Measurements from ENCODE around the gene ARSK. TPM values are rescaled to one million over a fixed set of nuclear protein-coding genes. Genes with fewer than 3 reads are reported as not detected.
"Not testable (repeated sequence)": the region's sequence is repeated elsewhere in the genome, so short reads cannot be mapped to it uniquely, and the experiment has no call there.

ARSK gene
- total RNA-seq, 1 donor from 2014 or later: 2.9 TPM

DNA sequence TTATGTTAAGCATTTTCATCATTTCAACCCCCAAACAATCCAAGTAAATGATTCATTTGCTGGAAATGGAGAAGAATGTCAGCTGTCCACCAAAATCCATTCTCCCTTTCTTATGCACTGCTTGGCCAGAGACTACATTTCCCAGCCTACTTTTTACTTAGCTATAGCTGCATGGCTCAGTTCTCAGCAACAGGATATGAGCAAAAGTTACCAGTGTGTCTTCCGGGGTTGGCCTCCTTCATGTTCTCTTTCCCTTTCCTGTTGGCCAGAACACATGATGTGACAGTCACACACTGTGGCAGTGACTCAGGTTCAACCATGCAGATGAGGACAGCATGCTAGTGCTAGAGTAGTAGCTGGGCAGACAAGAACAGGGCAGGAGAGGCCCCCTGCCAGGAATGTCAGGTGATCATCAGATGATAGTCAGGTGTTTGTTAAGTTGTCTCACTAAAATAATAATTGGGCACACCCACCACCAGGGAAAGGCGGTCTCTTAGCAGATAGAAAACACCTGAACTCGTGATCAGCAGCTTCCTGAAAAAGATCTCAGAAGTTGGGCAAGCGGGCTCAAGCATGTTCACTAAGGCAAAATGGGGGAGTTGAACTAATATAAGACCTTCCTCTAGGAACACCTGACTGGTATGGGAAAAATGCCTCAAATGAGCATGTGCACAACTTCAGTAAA, 77.2 kb downstream of the ARSK start:
- peaks cover 10% of the 10 kb centered on the region for H3K4me1 Mint-ChIP-seq
- ATAC-seq (ENCODE audit: low read depth) (peak; percentile 97), DNase-seq (no peak)
- H3K36me3 Mint-ChIP-seq (ENCODE audit: low read depth): no peaks in the 10 kb centered on the region
- H3K27me3 Mint-ChIP-seq: peaks cover 1% of the 10 kb centered on the region
- intact Hi-C loops (cut with micrococcal nuclease): loop anchor here (1.0 kb wide), 3 partner anchors 11 to 329 kb away; partner anchors contain the start of genes ELL2 and RFESD
- ChIA-PET CTCF (interaction anchor here (1.1 to 1.7 kb wide), 3 partner anchors 10 to 149 kb away, joined by 3 to 6 read pairs (median 4); no protein-coding TSS in a partner anchor), POLR2A (interaction anchor here (0.6 to 2.0 kb wide), 7 partner anchors 9 to 1551 kb away, joined by 3 to 18 read pairs (median 5); partner anchors contain the start of genes ARSK, RFESD and SKIC3)
- TF ChIP-seq, protein P1, sequence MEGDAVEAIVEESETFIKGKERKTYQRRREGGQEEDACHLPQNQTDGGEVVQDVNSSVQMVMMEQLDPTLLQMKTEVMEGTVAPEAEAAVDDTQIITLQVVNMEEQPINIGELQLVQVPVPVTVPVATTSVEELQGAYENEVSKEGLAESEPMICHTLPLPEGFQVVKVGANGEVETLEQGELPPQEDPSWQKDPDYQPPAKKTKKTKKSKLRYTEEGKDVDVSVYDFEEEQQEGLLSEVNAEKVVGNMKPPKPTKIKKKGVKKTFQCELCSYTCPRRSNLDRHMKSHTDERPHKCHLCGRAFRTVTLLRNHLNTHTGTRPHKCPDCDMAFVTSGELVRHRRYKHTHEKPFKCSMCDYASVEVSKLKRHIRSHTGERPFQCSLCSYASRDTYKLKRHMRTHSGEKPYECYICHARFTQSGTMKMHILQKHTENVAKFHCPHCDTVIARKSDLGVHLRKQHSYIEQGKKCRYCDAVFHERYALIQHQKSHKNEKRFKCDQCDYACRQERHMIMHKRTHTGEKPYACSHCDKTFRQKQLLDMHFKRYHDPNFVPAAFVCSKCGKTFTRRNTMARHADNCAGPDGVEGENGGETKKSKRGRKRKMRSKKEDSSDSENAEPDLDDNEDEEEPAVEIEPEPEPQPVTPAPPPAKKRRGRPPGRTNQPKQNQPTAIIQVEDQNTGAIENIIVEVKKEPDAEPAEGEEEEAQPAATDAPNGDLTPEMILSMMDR (IDR thresholded peaks at IDR 0.05): no peak
- peak overlapping the region; percentile 92 for H3K27ac Mint-ChIP-seq
- peak overlapping the region; percentile 24 for H3K4me3 Mint-ChIP-seq
- H3K9me3 Mint-ChIP-seq: peaks cover 12% of the 10 kb centered on the region

DNA sequence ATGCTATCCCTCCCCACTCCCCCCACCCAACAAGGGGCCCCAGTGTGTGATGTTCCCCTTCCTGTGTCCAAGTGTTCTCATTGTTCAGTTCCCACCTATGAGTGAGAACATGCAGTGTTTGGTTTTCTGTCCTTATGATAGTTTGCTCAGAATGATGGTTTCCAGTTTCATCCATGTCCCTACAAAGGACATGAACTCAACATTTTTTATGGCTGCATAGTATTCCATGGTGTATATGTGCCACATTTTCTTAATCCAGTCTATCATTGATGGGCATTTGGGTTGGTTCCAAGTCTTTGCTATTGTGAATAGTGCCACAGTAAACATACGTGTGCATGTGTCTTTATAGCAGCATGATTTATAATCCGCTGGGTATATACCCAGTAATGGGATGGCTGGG, 78.0 kb downstream of the ARSK start:
- H3K27ac Mint-ChIP-seq; H3K36me3 Mint-ChIP-seq (ENCODE audit: low read depth); ATAC-seq (ENCODE audit: low read depth); H3K27me3 Mint-ChIP-seq; H3K4me3 Mint-ChIP-seq; DNase-seq; CTCF ChIA-PET: not testable (repeated sequence)
- Mint-ChIP-seq H3K4me1 (peaks cover 10% of the 10 kb centered on the region), H3K9me3 (peaks cover 12% of the 10 kb centered on the region)
- intact Hi-C loops (cut with micrococcal nuclease): loop anchor here (1.0 kb wide), 3 partner anchors 12 to 328 kb away; partner anchors contain the start of genes ELL2 and RFESD
- POLR2A ChIA-PET: interaction anchor here (1.5 kb wide), 1 partner anchor 14 kb away, joined by 18 read pairs; the partner anchor contains the start of gene RFESD

DNA sequence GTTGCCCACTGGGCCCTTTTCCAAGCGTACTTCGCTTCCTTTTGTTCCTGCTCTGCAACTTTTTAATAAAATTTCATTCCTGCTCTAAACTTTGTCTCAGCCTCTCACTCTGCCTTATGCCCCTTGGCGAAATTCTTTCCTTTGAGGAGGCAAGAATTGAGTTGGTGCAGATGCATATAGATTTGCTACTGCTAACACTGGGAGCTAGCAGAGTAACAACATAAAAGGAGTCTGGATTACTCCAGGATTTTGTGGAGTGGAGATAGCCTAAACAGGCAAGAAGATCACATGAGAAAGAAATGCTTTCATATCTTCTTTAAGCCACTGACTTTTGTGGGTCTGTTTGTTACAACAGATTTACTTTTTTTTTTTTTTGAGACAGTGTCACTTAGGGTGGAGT, 78.8 kb downstream of the ARSK start:
- Mint-ChIP-seq H3K36me3 (ENCODE audit: low read depth) (no peaks in the 10 kb centered on the region), H3K4me3 (no peak overlapping the region), H3K9me3 (peaks cover 12% of the 10 kb centered on the region), H3K27me3 (peaks cover 1% of the 10 kb centered on the region), H3K27ac (no peak overlapping the region), H3K4me1 (peaks cover 10% of the 10 kb centered on the region)
- DNase-seq (no peak), ATAC-seq (ENCODE audit: low read depth) (no peak)
- CTCF ChIA-PET: no interaction called here
- intact Hi-C loops (cut with micrococcal nuclease): no loop called here
- POLR2A ChIA-PET: interaction anchor here (1.3 kb wide), 1 partner anchor 13 kb away, joined by 3 read pairs; no protein-coding TSS in a partner anchor
- TF ChIP-seq, protein P1 (IDR thresholded peaks at IDR 0.05): no peak

DNA sequence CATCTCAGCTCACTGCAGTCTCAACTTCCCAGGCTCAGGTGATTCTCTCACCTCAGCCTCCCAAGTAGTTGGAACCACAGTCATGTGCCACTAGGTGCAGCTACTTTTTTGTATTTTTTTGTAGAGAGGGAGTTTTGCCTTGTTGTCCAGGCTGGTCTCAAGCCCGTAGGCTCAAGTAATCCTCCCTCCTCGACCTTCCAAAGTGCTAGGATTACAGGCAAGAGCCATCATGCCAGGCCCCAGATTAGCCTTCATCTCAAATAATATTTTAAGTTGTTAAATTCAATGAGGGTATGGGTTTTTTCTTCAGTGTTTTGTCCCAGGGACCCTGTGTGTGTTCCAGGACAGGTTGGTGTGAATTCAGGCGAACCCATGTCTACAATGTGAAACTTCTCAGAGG, 79.2 kb downstream of the ARSK start:
- Mint-ChIP-seq H3K4me3 (no peak overlapping the region), H3K4me1 (peaks cover 10% of the 10 kb centered on the region), H3K27me3 (peaks cover 1% of the 10 kb centered on the region), H3K36me3 (ENCODE audit: low read depth) (no peaks in the 10 kb centered on the region), H3K27ac (no peak overlapping the region), H3K9me3 (peaks cover 12% of the 10 kb centered on the region)
- CTCF ChIA-PET: no interaction called here
- TF ChIP-seq, protein P1 (IDR thresholded peaks at IDR 0.05): no peak
- POLR2A ChIA-PET: interaction anchor here (1.3 kb wide), 1 partner anchor 13 kb away, joined by 3 read pairs; no protein-coding TSS in a partner anchor
- DNase-seq (no peak), ATAC-seq (ENCODE audit: low read depth) (no peak)
- intact Hi-C loops (cut with micrococcal nuclease): no loop called here

DNA sequence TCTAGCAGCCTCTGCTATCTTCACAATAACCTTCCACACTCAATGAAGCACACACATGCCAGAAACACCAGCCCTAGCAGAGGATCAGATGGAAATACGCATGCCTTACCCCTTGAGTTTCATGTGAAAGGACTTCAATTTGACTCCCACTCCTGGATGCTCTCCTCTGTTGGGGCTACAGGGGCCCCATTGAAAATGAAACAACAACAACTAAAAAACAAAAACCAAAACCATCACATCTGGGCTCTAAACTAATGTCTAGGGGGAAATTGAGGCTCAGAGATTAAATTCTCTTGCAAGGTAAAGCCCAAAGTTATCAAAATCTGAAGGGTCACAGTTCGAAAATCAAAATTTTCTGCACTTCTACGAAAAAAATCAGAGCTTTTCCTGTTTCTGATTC, 83.7 kb downstream of the ARSK start:
- H3K4me3 Mint-ChIP-seq: no peak overlapping the region
- TF ChIP-seq, protein P1 (IDR thresholded peaks at IDR 0.05): no peak
- H3K9me3 Mint-ChIP-seq: peaks cover under 1% of the 10 kb centered on the region
- ChIA-PET POLR2A (interaction anchor here (0.7 kb wide), 1 partner anchor 243 kb away, joined by 3 read pairs; no protein-coding TSS in a partner anchor), CTCF (no interaction called here)
- DNase-seq (no peak), ATAC-seq (ENCODE audit: low read depth) (no peak)
- H3K27ac Mint-ChIP-seq: no peak overlapping the region
- H3K36me3 Mint-ChIP-seq (ENCODE audit: low read depth): no peaks in the 10 kb centered on the region
- H3K27me3 Mint-ChIP-seq: peaks cover 1% of the 10 kb centered on the region
- H3K4me1 Mint-ChIP-seq: no peaks in the 10 kb centered on the region
- intact Hi-C loops (cut with micrococcal nuclease): no loop called here

All from activated B cell treated with CpG ODN at 0.5 μM for 24 hours (primary cell).